HepG2 (cell line): ENCODE measurements around the gene PRELID1. TPM values are rescaled to one million over a fixed set of nuclear protein-coding genes. Genes with fewer than 3 reads are reported as not detected.

ENCODE experiments used
- ATAC-seq: fragments of 200-7000 bp; cut with Tn5 transposase; 3 replicates; pipeline ENCODE4 v1.9.1; 2020; ENCODE audit warnings: mild to moderate bottlenecking, moderate library complexity
- BruUV-seq: library from RNA; stranded (reverse); fragments of 400-500 nt; replicated peaks from 2 replicates; lab custom pipeline; 2021; lab: Mats Ljungman, UMichigan
- CTCF ChIA-PET: fragments of 300-600 bp; formaldehyde crosslinking; extraction: SDS; loops from one replicate; lab custom pipeline; 2021; ENCODE audit warnings: low total read pairs, inconsistent platforms, low intra/inter-chr PET ratio; lab: Yijun Ruan, JAX
- POLR2A ChIA-PET: fragments of 350-600 bp; sonication (Branson Sonifier 250); formaldehyde crosslinking; loops from one replicate; lab custom pipeline; 2020; ENCODE audit warnings: antibody characterized with exemption, inconsistent platforms; lab: Yijun Ruan, JAX
- DNase-seq: peaks from one replicate; pipeline ENCODE4 v3.0.0-alpha.2; 2015; ENCODE audit warnings: low spot score
- FAIRE-seq: peaks from 3 replicates; lab custom pipeline; 2011; peaks lifted over from hg19 to GRCh38; lab: Jason Lieb, UNC
- H2AFZ ChIP-seq: one replicate; pipeline ENCODE4 v1.6.1; 2011; ENCODE audit warnings: low read length, inconsistent platforms
- H3K27ac ChIP-seq: fragments of 300-600 bp; 3 replicates; pipeline ENCODE4 v1.8.0; 2011; ENCODE audit warnings: mixed run types, mild to moderate bottlenecking, mixed read lengths, low read length, inconsistent platforms; ENCODE audit not compliant: insufficient read depth; ENCODE audit errors: extremely low read length
- H3K27me3 ChIP-seq, 2 experiments: fragments of 200-600 bp in 1 of 2; 2 replicates in 1 of 2; 3 replicates in 1 of 2; pipeline versions ENCODE4 v1.6.0 to v1.8.0; 2011; ENCODE audit warnings: low read length in 2 of 2, mild to moderate bottlenecking in 2 of 2, moderate library complexity in 2 of 2, inconsistent platforms in 1 of 2; ENCODE audit not compliant: insufficient read depth in 2 of 2, control insufficient read depth in 1 of 2
- H3K36me3 ChIP-seq, 2 experiments: fragments of 200-600 bp in 1 of 2; replicated peaks in 1 of 2; 2 replicates in 1 of 2; 3 replicates in 1 of 2; pipeline versions ENCODE4 v1.5.1 to v1.8.0; 2011; ENCODE audit warnings: low read length in 2 of 2, inconsistent platforms in 1 of 2; ENCODE audit not compliant: insufficient read depth in 2 of 2, control insufficient read depth in 1 of 2
- H3K4me1 ChIP-seq: 2 replicates; pipeline ENCODE4 v1.5.1; 2012; ENCODE audit warnings: low read length, inconsistent platforms; ENCODE audit not compliant: insufficient read depth
- H3K4me2 ChIP-seq: 2 replicates; pipeline ENCODE4 v1.6.0; 2011; ENCODE audit warnings: low read depth, low read length, inconsistent platforms
- H3K4me3 ChIP-seq, 3 experiments: fragments of 200-600 bp in 1 of 3; sonication (generic), shearing (Covaris generic) in 1 of 3; replicated peaks in 1 of 3; 2 replicates each; pipeline ENCODE4 v1.5.1; 2011 to 2016; ENCODE audit warnings: low read length in 3 of 3, inconsistent platforms in 2 of 3, low read depth in 2 of 3, mild to moderate bottlenecking in 2 of 3, control low read depth in 1 of 3, mixed read lengths in 1 of 3; ENCODE audit not compliant: insufficient read depth in 1 of 3
- H3K79me2 ChIP-seq: one replicate; pipeline ENCODE4 v1.6.1; 2011; ENCODE audit warnings: low read length, inconsistent platforms; ENCODE audit not compliant: insufficient read depth
- H3K9ac ChIP-seq: 2 replicates; pipeline ENCODE4 v1.6.0; 2011; ENCODE audit warnings: mild to moderate bottlenecking, low read depth, low read length, inconsistent platforms; ENCODE audit not compliant: insufficient read depth
- H3K9me3 ChIP-seq: 2 replicates; pipeline ENCODE4 v1.5.1; 2012; ENCODE audit warnings: mild to moderate bottlenecking, low read length
- H4K20me1 ChIP-seq: 2 replicates; pipeline ENCODE4 v1.6.0; 2011; ENCODE audit warnings: inconsistent platforms, mild to moderate bottlenecking, low read length, moderate library complexity; ENCODE audit not compliant: insufficient read depth
- AKAP8 ChIP-seq: sonication (generic); formaldehyde crosslinking; IDR thresholded peaks from 2 replicates; pipeline ENCODE4 v1.5.1; 2020; ENCODE audit warnings: mild to moderate bottlenecking, missing genetic modification reagents
- DR1 ChIP-seq: sonication (generic); formaldehyde crosslinking; IDR thresholded peaks from 2 replicates; pipeline ENCODE4 v1.8.0; 2021; ENCODE audit warnings: mild to moderate bottlenecking, missing genetic modification reagents, inconsistent platforms
- ETV5 ChIP-seq: IDR thresholded peaks from 2 replicates; pipeline ENCODE4 v1.6.1; 2018; ENCODE audit warnings: missing biosample characterization, missing genetic modification reagents, inconsistent platforms, borderline replicate concordance
- HOXA7 ChIP-seq: sonication (generic); formaldehyde crosslinking; IDR thresholded peaks from 2 replicates; pipeline ENCODE4 v1.8.1; 2022; ENCODE audit warnings: mild to moderate bottlenecking, missing genetic modification reagents, moderate library complexity
- IRF2 ChIP-seq: IDR thresholded peaks from 2 replicates; pipeline ENCODE4 v1.6.1; 2018; ENCODE audit warnings: missing genetic modification reagents, missing compliant biosample characterization
- IRX3 ChIP-seq: sonication (generic); formaldehyde crosslinking; IDR thresholded peaks from 2 replicates; pipeline ENCODE4 v1.8.1; 2023; ENCODE audit warnings: mild to moderate bottlenecking, low read depth, missing genetic modification reagents, borderline replicate concordance
- KLF11 ChIP-seq: IDR thresholded peaks from 2 replicates; pipeline ENCODE4 v1.6.1; 2016; ENCODE audit warnings: missing compliant biosample characterization
- MED1 ChIP-seq: sonication (generic); formaldehyde crosslinking; IDR thresholded peaks from 2 replicates; pipeline ENCODE4 v1.4.0; 2020; ENCODE audit warnings: missing genetic modification reagents
- SAP130 ChIP-seq: IDR thresholded peaks from 2 replicates; pipeline ENCODE4 v1.6.1; 2016; ENCODE audit warnings: low read depth
- SETDB1 ChIP-seq: sonication (generic); formaldehyde crosslinking; IDR thresholded peaks from 2 replicates; pipeline ENCODE4 v1.5.1; 2020; ENCODE audit warnings: missing genetic modification reagents, mild to moderate bottlenecking, borderline replicate concordance
- ZBTB2 ChIP-seq: sonication (generic); formaldehyde crosslinking; IDR thresholded peaks from 2 replicates; pipeline ENCODE4 v1.8.0; 2022; ENCODE audit warnings: low read depth, missing genetic modification reagents
- ZFAT ChIP-seq: sonication (generic); formaldehyde crosslinking; conservative IDR thresholded peaks from 2 replicates; pipeline ENCODE4 v1.8.1; 2023; ENCODE audit warnings: missing genetic modification reagents, inconsistent platforms
- ZNF263 ChIP-seq: sonication (generic); formaldehyde crosslinking; IDR thresholded peaks from 2 replicates; pipeline ENCODE4 v1.4.0; 2020; ENCODE audit warnings: missing genetic modification reagents
- ZNF709 ChIP-seq: sonication (generic); formaldehyde crosslinking; IDR thresholded peaks from 2 replicates; pipeline ENCODE4 v1.5.0; 2020; ENCODE audit warnings: mild to moderate bottlenecking, missing genetic modification reagents
- WGBS: methylation state at CpG from one replicate; pipeline ENCODE4 v1.1.6; 2017; ENCODE audit warnings: low lambda C conversion rate; 5-methylcytosine and 5-hydroxymethylcytosine counted together
- in situ Hi-C: cut with HindIII; loops from 2 replicates; pipeline ENCODE4 v1.10.0; 2017; ENCODE audit warnings: low pct_unique_long_range_greater_than_20kb; ENCODE audit not compliant: extremely low pct_ligation_motif_present
- intact Hi-C: fragments of 100-400 bp; cut with micrococcal nuclease; formaldehyde crosslinking; loops from one replicate; pipeline ENCODE4 v1.10.0; 2022; ENCODE audit not compliant: unreplicated experiment
- polyA plus RNA-seq, 8 experiments: library from polyadenylated mRNA; depleted of rRNA in 3 of 8; stranded (reverse) in 7 of 8; unstranded in 1 of 8; fragments of >200 nt; fragmentation: Illumina TruSeq in 4 of 8; extraction: Trizol in 4 of 8; gene quantifications; 2 replicates each; pipeline versions ENCODE4 v1.2.1 to v1.2.3, GENCODE V29; 2011 to 2016; ENCODE audit warnings: low read depth in 4 of 8, missing spikeins in 1 of 8, mixed read lengths in 1 of 8; ENCODE audit not compliant: insufficient read depth in 1 of 8
- total RNA-seq, 5 experiments: library from RNA; depleted of rRNA; stranded (reverse); fragments of >200 nt; fragmentation: Illumina TruSeq; extraction: Trizol; gene quantifications; 2 replicates each; pipeline ENCODE4 v1.2.3, GENCODE V29; 2016; ENCODE audit warnings: low read depth in 1 of 5
- TF ChIP-seq, protein P1 (sequence below): sonication (generic); formaldehyde crosslinking; IDR thresholded peaks from 2 replicates; pipeline ENCODE4 v1.4.0; 2020; ENCODE audit warnings: missing genetic modification reagents

PRELID1 gene
- total and polyA plus RNA-seq, 2 of the 13 experiments (the other 11 are each of a cell fraction or from before 2014, with no cell fraction given) = 250 to 271 TPM

DNA sequence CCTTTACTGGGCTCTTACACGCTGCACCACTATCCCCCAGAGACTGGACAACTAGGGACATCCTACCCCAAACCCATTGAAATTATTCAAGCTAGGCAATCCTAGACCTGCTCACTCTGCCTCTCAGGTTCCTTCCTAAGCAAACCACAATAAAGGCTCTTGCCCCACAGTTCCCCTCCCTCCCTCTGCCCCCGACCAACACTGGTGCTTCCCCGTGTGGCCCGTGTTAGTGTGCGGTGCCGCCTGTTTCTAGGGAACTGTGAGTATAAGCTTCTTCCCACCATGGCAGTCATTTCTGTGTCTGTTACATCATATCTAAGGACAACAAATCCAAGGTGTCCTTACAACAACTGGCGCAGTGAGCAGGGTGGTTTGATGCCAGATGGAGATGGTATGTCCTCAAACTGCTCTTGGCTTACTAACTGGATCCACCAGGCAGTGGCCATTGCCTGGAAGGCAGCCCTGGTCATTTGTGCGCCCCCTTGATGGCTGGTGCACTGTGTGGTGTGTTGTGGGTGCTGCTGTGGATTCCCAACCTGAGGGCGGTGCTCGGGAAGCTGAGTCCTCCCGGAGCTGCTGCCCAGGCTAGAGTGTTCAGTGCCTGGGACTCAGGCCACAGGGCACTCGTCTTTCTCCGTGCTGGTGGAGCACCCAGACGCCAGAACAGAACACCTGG lies 16.5 kb downstream of the PRELID1 start:
- TF ChIP-seq ZNF263 (CRISPR knock-in tag) (0 out of 2 replicates have a peak, but pooled peaks have one; percentile 29), HOXA7 (CRISPR knock-in tag) (no peak)
- Histone ChIP-seq H3K9me3 (no peaks in the 10 kb centered on the region), H3K9ac (no peak overlapping the region), H3K79me2 (peaks cover 6% of the 10 kb centered on the region), H4K20me1 (no peaks in the 10 kb centered on the region), H3K4me2 (no peak overlapping the region), H3K27ac (no peak overlapping the region), H2AFZ (no peak overlapping the region), H3K27me3 (no peaks in the 10 kb centered on the region), H3K4me3 (no peak overlapping the region), H3K36me3 (peaks cover 4 to 17% of the 10 kb centered on the region in 2 experiments; a peak in 2 of 5 replicates), H3K4me1 (peaks cover 38% of the 10 kb centered on the region)
- ChIA-PET POLR2A (no interaction called here), CTCF (no interaction called here)
- DNase-seq (no peak), ATAC-seq (no peak), FAIRE-seq (no peak)
- in situ Hi-C loops (no loop called here), intact Hi-C loops (loop anchor here (5.0 kb wide), 1 partner anchor 47 kb away; no protein-coding TSS in a partner anchor)
- no TSS peak for BruUV-seq
- WGBS = 98% methylated on average over 10 of the region's 14 CpGs

DNA sequence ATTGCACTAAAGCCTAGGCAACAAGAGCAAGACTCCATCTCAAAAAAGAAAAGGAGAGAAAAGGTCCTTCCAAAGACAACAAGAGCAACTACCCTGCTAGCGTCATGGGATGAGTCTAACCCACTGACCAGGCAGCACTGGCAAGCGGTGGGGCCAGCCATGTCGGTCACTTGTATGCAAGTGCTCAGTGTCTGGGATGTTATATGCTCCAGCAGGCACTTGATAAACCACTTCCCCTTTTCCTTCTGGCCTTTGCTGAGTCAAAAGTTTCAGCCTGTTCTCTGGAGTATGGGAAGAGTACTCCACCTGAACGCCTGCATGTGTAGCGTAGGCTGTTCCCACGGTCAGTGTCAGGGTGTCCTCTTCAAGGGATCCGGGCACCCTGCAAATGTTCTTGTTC lies 17.3 kb downstream of the PRELID1 start:
- no peak for FAIRE-seq
- BruUV-seq = no TSS peak
- Histone ChIP-seq H3K4me3 (no peak overlapping the region), H3K4me2 (no peak overlapping the region), H3K79me2 (peaks cover 7% of the 10 kb centered on the region), H3K36me3 (peaks cover 4 to 17% of the 10 kb centered on the region in 2 experiments; a peak in 2 of 5 replicates), H4K20me1 (no peaks in the 10 kb centered on the region), H3K27me3 (no peaks in the 10 kb centered on the region), H3K27ac (no peak overlapping the region), H3K9me3 (no peaks in the 10 kb centered on the region), H2AFZ (no peak overlapping the region), H3K9ac (0 out of 2 replicates have a peak overlapping the region, but pooled peaks have one; percentile 15), H3K4me1 (peaks cover 42% of the 10 kb centered on the region)
- CTCF ChIA-PET = no interaction called here
- intact Hi-C loops (no loop called here), in situ Hi-C loops (no loop called here)
- whole genome bisulfite sequencing = 97% methylated on average over 7 of the region's 7 CpGs
- no peak for DNase-seq
- no peak for ATAC-seq
- POLR2A ChIA-PET = no interaction called here
- no peak for TF ChIP-seq ETV5
- TF ChIP-seq SAP130 (CRISPR knock-in tag) = no peak
- TF ChIP-seq AKAP8 (CRISPR knock-in tag) = no peak
- TF ChIP-seq IRF2 (CRISPR knock-in tag) = no peak
- no peak for TF ChIP-seq ZBTB2
- no peak for TF ChIP-seq ZNF709 (CRISPR knock-in tag)
- TF ChIP-seq MED1 = no peak
- no peak for TF ChIP-seq IRX3 (CRISPR knock-in tag)
- TF ChIP-seq DR1 (CRISPR knock-in tag) = no peak
- no peak for TF ChIP-seq ZFAT (CRISPR knock-in tag)
- TF ChIP-seq SETDB1 (CRISPR knock-in tag) = no peak
- TF ChIP-seq, protein P1, sequence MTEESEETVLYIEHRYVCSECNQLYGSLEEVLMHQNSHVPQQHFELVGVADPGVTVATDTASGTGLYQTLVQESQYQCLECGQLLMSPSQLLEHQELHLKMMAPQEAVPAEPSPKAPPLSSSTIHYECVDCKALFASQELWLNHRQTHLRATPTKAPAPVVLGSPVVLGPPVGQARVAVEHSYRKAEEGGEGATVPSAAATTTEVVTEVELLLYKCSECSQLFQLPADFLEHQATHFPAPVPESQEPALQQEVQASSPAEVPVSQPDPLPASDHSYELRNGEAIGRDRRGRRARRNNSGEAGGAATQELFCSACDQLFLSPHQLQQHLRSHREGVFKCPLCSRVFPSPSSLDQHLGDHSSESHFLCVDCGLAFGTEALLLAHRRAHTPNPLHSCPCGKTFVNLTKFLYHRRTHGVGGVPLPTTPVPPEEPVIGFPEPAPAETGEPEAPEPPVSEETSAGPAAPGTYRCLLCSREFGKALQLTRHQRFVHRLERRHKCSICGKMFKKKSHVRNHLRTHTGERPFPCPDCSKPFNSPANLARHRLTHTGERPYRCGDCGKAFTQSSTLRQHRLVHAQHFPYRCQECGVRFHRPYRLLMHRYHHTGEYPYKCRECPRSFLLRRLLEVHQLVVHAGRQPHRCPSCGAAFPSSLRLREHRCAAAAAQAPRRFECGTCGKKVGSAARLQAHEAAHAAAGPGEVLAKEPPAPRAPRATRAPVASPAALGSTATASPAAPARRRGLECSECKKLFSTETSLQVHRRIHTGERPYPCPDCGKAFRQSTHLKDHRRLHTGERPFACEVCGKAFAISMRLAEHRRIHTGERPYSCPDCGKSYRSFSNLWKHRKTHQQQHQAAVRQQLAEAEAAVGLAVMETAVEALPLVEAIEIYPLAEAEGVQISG (CRISPR knock-in tag) = no peak
- TF ChIP-seq KLF11 (CRISPR knock-in tag) = no peak
- no peak for TF ChIP-seq ZNF263 (CRISPR knock-in tag)
